ENCODE measurements around the gene IL31RA.

Gene IL31RA

DNA sequence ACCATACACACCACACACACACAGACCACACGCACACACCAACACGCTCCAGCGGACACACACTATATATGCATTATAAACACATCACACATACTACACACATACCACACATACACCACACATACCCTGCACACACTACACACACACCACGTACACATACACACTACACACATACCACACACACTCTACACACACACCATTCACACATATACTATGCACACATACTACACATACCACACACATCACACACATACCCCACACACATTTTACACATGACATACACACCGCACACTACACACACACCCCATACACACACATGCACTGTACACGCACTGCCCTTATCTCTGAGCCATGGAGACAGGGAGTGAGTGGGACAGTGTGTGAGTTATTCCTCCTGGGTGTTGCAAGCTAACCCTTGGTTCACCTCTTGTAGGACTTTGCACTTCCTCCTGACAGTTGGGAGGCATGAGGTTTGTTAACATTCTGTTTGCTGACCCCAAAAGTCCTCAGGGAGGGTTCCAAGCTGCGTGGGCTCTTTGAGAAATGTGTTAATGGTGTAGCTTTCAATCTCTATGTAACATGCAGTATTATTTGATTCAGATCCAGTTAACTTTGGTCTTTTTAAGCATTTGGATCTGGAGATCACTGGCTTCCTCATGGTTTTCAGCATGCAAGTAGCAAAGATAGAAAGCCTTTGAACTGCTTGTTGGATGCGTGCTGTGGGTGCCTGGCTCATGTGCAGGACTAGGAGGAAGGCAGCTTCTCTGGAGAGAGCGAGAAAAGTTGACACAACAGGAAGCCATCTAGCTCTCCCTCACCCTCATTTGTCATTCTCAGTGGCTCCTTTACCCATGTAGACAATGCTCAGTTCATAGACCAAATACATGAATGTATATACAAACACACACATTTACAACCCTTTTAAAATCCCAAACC is 13.7 kb downstream of the IL31RA start:
- Mint-ChIP-seq H3K27me3 (ENCODE audit: low read depth) (peaks cover 3% of the 10 kb centered on the region), H3K4me1 (no peaks in the 10 kb centered on the region), H3K9me3 (no peaks in the 10 kb centered on the region), H3K27ac (no peak overlapping the region), H3K36me3 (ENCODE audit: low read depth) (no peaks in the 10 kb centered on the region), H3K4me3 (no peak overlapping the region)
- TF ChIP-seq, protein P1, sequence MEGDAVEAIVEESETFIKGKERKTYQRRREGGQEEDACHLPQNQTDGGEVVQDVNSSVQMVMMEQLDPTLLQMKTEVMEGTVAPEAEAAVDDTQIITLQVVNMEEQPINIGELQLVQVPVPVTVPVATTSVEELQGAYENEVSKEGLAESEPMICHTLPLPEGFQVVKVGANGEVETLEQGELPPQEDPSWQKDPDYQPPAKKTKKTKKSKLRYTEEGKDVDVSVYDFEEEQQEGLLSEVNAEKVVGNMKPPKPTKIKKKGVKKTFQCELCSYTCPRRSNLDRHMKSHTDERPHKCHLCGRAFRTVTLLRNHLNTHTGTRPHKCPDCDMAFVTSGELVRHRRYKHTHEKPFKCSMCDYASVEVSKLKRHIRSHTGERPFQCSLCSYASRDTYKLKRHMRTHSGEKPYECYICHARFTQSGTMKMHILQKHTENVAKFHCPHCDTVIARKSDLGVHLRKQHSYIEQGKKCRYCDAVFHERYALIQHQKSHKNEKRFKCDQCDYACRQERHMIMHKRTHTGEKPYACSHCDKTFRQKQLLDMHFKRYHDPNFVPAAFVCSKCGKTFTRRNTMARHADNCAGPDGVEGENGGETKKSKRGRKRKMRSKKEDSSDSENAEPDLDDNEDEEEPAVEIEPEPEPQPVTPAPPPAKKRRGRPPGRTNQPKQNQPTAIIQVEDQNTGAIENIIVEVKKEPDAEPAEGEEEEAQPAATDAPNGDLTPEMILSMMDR (IDR thresholded peaks at IDR 0.05; ENCODE audit: unreplicated experiment in 3 of 3): no peak

- no peaks in the 10 kb centered on the region for H3K36me3 Mint-ChIP-seq (ENCODE audit: low read depth)
- no peaks in the 10 kb centered on the region for H3K9me3 Mint-ChIP-seq
- H3K27me3 Mint-ChIP-seq (ENCODE audit: low read depth): peaks cover 3% of the 10 kb centered on the region
- TF ChIP-seq, protein P1 (IDR thresholded peaks at IDR 0.05; ENCODE audit: unreplicated experiment in 3 of 3): no peak
- no peaks in the 10 kb centered on the region for H3K4me1 Mint-ChIP-seq
- no peak overlapping the region for H3K27ac Mint-ChIP-seq
- peak overlapping the region in 1 of 3 experiments; percentile 36 for H3K4me3 Mint-ChIP-seq
These were observed 14.7 kb downstream of the IL31RA start for GRCh38 chr5:55865831-55866230.

- TF ChIP-seq, protein P1 (IDR thresholded peaks at IDR 0.05; ENCODE audit: unreplicated experiment in 3 of 3): no peak
- no peaks in the 10 kb centered on the region for H3K9me3 Mint-ChIP-seq
- no peaks in the 10 kb centered on the region for H3K36me3 Mint-ChIP-seq (ENCODE audit: low read depth)
- H3K4me1 Mint-ChIP-seq: no peaks in the 10 kb centered on the region
- peaks cover 3% of the 10 kb centered on the region for H3K27me3 Mint-ChIP-seq (ENCODE audit: low read depth)
- H3K27ac Mint-ChIP-seq: no peak overlapping the region
- no peak overlapping the region for H3K4me3 Mint-ChIP-seq
These were observed 15.3 kb downstream of the IL31RA start for GRCh38 chr5:55866485-55866884.

GRCh38 chr5:55866934-55867333 is 15.8 kb downstream of the IL31RA start:
- Mint-ChIP-seq H3K27ac (no peak overlapping the region), H3K4me3 (no peak overlapping the region), H3K9me3 (no peaks in the 10 kb centered on the region), H3K36me3 (ENCODE audit: low read depth) (no peaks in the 10 kb centered on the region), H3K4me1 (no peaks in the 10 kb centered on the region), H3K27me3 (ENCODE audit: low read depth) (peaks cover 3% of the 10 kb centered on the region)
- TF ChIP-seq, protein P1 (IDR thresholded peaks at IDR 0.05; ENCODE audit: unreplicated experiment in 3 of 3): no peak

DNA sequence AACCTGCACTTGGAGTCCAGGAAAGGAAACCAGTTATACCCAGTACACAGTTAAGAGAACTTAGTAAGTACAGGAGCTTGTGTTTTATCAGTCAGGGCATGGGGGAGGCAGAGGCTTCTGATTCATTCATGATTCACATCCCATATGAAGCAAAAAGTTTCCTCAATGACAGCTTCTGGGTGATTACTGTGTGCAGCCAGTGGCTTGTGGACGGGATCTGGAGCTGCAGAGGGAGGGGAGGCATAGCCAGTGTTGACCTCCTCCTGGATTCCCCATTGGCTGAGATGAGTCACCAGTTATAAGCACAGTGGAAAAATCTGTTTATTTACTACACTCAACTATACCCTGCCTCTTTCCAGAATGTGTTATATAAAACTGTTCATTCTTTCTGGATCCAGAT is 17.7 kb downstream of the IL31RA start:
- no peak overlapping the region for H3K27ac Mint-ChIP-seq
- H3K4me3 Mint-ChIP-seq: no peak overlapping the region
- H3K36me3 Mint-ChIP-seq (ENCODE audit: low read depth): no peaks in the 10 kb centered on the region
- peaks cover 3% of the 10 kb centered on the region for H3K27me3 Mint-ChIP-seq (ENCODE audit: low read depth)
- no peaks in the 10 kb centered on the region for H3K9me3 Mint-ChIP-seq
- no peaks in the 10 kb centered on the region for H3K4me1 Mint-ChIP-seq
- TF ChIP-seq, protein P1 (IDR thresholded peaks at IDR 0.05; ENCODE audit: unreplicated experiment in 3 of 3): no peak

DNA sequence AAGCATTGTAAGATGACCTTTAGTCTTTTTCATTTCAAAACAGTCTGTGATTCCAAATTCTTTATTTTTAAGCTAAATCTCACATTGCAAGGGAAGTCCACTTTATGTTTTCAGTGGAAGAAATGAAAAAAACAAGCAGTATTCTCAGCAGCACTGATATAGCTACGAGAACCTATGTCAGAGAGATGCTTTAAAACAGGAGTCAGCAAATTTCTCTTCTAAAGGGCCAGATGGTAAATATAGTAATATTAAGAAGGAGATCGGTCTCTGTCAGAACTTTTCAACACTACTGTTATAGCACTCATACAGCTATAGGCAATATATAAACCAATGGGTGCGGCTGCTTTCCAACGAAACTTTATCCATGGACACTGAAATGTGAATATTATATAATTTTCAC is 18.7 kb downstream of the IL31RA start:
- peaks cover 3% of the 10 kb centered on the region for H3K27me3 Mint-ChIP-seq (ENCODE audit: low read depth)

More for the DNA sequence above, 18.7 kb downstream of the IL31RA start:
- no peak overlapping the region for H3K27ac Mint-ChIP-seq
- no peak overlapping the region for H3K4me3 Mint-ChIP-seq
- no peaks in the 10 kb centered on the region for H3K36me3 Mint-ChIP-seq (ENCODE audit: low read depth)
- H3K4me1 Mint-ChIP-seq: no peaks in the 10 kb centered on the region
- TF ChIP-seq, protein P1 (IDR thresholded peaks at IDR 0.05; ENCODE audit: unreplicated experiment in 3 of 3): no peak
- H3K9me3 Mint-ChIP-seq: peaks cover 2% of the 10 kb centered on the region
